ENCODE measurements around the gene SLC4A5. TPM values are rescaled to one million over a fixed set of nuclear protein-coding genes. Genes with fewer than 3 reads are reported as not detected.

The SLC4A5 gene
- total and polyA plus RNA-seq, 7 donors: under 0.01 to 12.2 (median 1.8) TPM

GRCh38 chr2:74264281-74264680 is 78.9 kb downstream of the SLC4A5 start:
- Histone ChIP-seq H3K27me3 (no peaks in the 10 kb centered on the region), H3K36me3 (peaks cover 0 to 5% (median 3%) of the 10 kb centered on the region in 4 donors), H3K4me3 (no peak overlapping the region), H3K4me1 (no peaks in the 10 kb centered on the region), H3K27ac (no peak overlapping the region), H3K9me3 (no peaks in the 10 kb centered on the region)
- WGBS, 2 donors: 28 to 51% methylated on average over 1 of the region's 1 CpG
- intact Hi-C loops (cut with DNase I): no loop called here
- DNase-seq: no peak
- TF ChIP-seq EP300 (IDR thresholded peaks at IDR 0.05) (no peak), POLR2A (IDR thresholded peaks at IDR 0.05) (no peak), POLR2AphosphoS5 (IDR thresholded peaks at IDR 0.05) (no peak), CTCF (IDR thresholded peaks at IDR 0.05) (no peak)

- Histone ChIP-seq H3K4me3 (no peak overlapping the region), H3K36me3 (peaks cover 0 to 5% (median 3%) of the 10 kb centered on the region in 4 donors), H3K4me1 (no peaks in the 10 kb centered on the region), H3K9me3 (no peaks in the 10 kb centered on the region), H3K27ac (no peak overlapping the region), H3K27me3 (no peaks in the 10 kb centered on the region)
- TF ChIP-seq POLR2A (IDR thresholded peaks at IDR 0.05) (no peak), POLR2AphosphoS5 (IDR thresholded peaks at IDR 0.05) (no peak), CTCF (IDR thresholded peaks at IDR 0.05) (no peak), EP300 (IDR thresholded peaks at IDR 0.05) (no peak)
- DNase-seq: no peak
- intact Hi-C loops (cut with DNase I): no loop called here
- 95% methylated on average over 6 of the region's 6 CpGs for WGBS, 2 donors
These were observed 80.5 kb downstream of the SLC4A5 start for GRCh38 chr2:74262681-74263080.

GRCh38 chr2:74261204-74261864 is 81.9 kb downstream of the SLC4A5 start:
- 31 to 64% methylated on average over 6 of the region's 6 CpGs for WGBS, 2 donors
- TF ChIP-seq POLR2AphosphoS5 (IDR thresholded peaks at IDR 0.05) (no peak), POLR2A (IDR thresholded peaks at IDR 0.05) (no peak)

GRCh38 chr2:74260495-74260894 is 82.7 kb downstream of the SLC4A5 start:
- Histone ChIP-seq H3K36me3 (peaks cover 0 to 10% (median 3%) of the 10 kb centered on the region in 4 donors), H3K4me1 (no peaks in the 10 kb centered on the region), H3K27me3 (no peaks in the 10 kb centered on the region), H3K9me3 (no peaks in the 10 kb centered on the region), H3K27ac (no peak overlapping the region), H3K4me3 (no peak overlapping the region)
- WGBS, 2 donors: 82 to 87% methylated on average over 2 of the region's 2 CpGs
- intact Hi-C loops (cut with DNase I): no loop called here
- no peak for TF ChIP-seq POLR2AphosphoS5 (IDR thresholded peaks at IDR 0.05)
- no peak for TF ChIP-seq CTCF (IDR thresholded peaks at IDR 0.05)
- no peak for TF ChIP-seq EP300 (IDR thresholded peaks at IDR 0.05)
- TF ChIP-seq POLR2A (IDR thresholded peaks at IDR 0.05): no peak
- DNase-seq: no peak

More at GRCh38 chr2:74261204-74261864, 81.9 kb downstream of the SLC4A5 start:
- no peaks in the 10 kb centered on the region for H3K9me3 ChIP-seq
- no peaks in the 10 kb centered on the region for H3K27me3 ChIP-seq
- no peak for DNase-seq
- H3K36me3 ChIP-seq: peaks cover 0 to 10% (median 3%) of the 10 kb centered on the region in 4 donors
- intact Hi-C loops (cut with DNase I): no loop called here
- H3K4me1 ChIP-seq: no peaks in the 10 kb centered on the region
- no peak overlapping the region for H3K27ac ChIP-seq
- H3K4me3 ChIP-seq: no peak overlapping the region

GRCh38 chr2:74259733-74260132 is 83.5 kb downstream of the SLC4A5 start:
- DNase-seq: no peak
- no peaks in the 10 kb centered on the region for H3K9me3 ChIP-seq
- H3K4me3 ChIP-seq: no peak overlapping the region
- no peaks in the 10 kb centered on the region for H3K27me3 ChIP-seq
- TF ChIP-seq EP300 (IDR thresholded peaks at IDR 0.05): no peak
- no peak for TF ChIP-seq CTCF (IDR thresholded peaks at IDR 0.05)
- no peak for TF ChIP-seq POLR2A (IDR thresholded peaks at IDR 0.05)
- no peak for TF ChIP-seq POLR2AphosphoS5 (IDR thresholded peaks at IDR 0.05)
- H3K4me1 ChIP-seq: no peaks in the 10 kb centered on the region
- H3K27ac ChIP-seq: no peak overlapping the region
- 74 to 88% methylated on average over 4 of the region's 4 CpGs for WGBS, 2 donors
- intact Hi-C loops (cut with DNase I): loop anchor here (10.0 kb wide), 1 partner anchor 135 kb away; no protein-coding TSS in a partner anchor
- H3K36me3 ChIP-seq: peaks cover 0 to 6% (median under 1%) of the 10 kb centered on the region in 4 donors
